Lower leg skin (tissue), 4 donors: ENCODE data around the gene C1QTNF5. TPM values are rescaled to one million over a fixed set of nuclear protein-coding genes. Genes with fewer than 3 reads are reported as not detected.

ENCODE experiments used
- DNase-seq, 2 donors: peaks; one replicate each; pipeline ENCODE4 v3.0.0-alpha.2; 2019; ENCODE audit warnings: low spot score in 2 of 2
- H3K4me3 ChIP-seq: fragments of 200-600 bp; sonication (generic); 2 replicates; pipeline ENCODE4 v1.5.1; 2017; ENCODE audit warnings: mild to moderate bottlenecking, low read depth; ENCODE audit not compliant: poor library complexity, severe bottlenecking
- CTCF ChIP-seq, 3 donors: fragments of 450-650 bp; IDR thresholded peaks; one replicate each; pipeline ENCODE4 v1.5.1; 2016; ENCODE audit warnings: antibody characterized with exemption in 3 of 3, mild to moderate bottlenecking in 3 of 3, moderate library complexity in 2 of 3
- POLR2A ChIP-seq, 2 donors: fragments of 450-650 bp; IDR thresholded peaks; one replicate each; pipeline ENCODE4 v1.6.1; 2016 to 2017; ENCODE audit warnings: antibody characterized with exemption in 2 of 2, mild to moderate bottlenecking in 1 of 2, moderate library complexity in 1 of 2
- WGBS, 2 donors: methylation state at CpG; one replicate each; pipeline ENCODE4 v1.1.5; 2018; 5-methylcytosine and 5-hydroxymethylcytosine counted together
- intact Hi-C: fragments of 100-400 bp; cut with DNase I; formaldehyde crosslinking; loops from one replicate; pipeline ENCODE4 v1.15.0; 2023; ENCODE audit warnings: low total_unique reads
- total RNA-seq, 4 donors: library from RNA; depleted of rRNA; stranded (reverse); fragments of >200 nt; gene quantifications; one replicate each; pipeline ENCODE4 v1.1.0, GENCODE V29; 2016

C1QTNF5 gene
- total RNA-seq, 4 donors from 2014 or later, result 4.2 to 14.3 (median 8.6) TPM

GRCh38 chr11:119329320-119329719 is 11.4 kb downstream of the C1QTNF5 start:
- TF ChIP-seq CTCF (IDR thresholded peaks at IDR 0.05) (no peak), POLR2A (IDR thresholded peaks at IDR 0.05) (no peak)
- 62 to 67% methylated on average over 2 of the region's 2 CpGs for WGBS, 2 donors
- no peak for DNase-seq
- intact Hi-C loops, result loop anchor here (10.0 kb wide), 1 partner anchor 125 kb away; the partner anchor contains the start of gene CBL
- no peak overlapping the region for H3K4me3 ChIP-seq

GRCh38 chr11:119324189-119324588 is 16.5 kb downstream of the C1QTNF5 start:
- no peak for DNase-seq
- intact Hi-C loops, result loop anchor here (5.0 to 10.0 kb wide), 2 partner anchors 119 to 362 kb away; partner anchors contain the start of gene CBL
- TF ChIP-seq POLR2A (IDR thresholded peaks at IDR 0.05) (no peak), CTCF (IDR thresholded peaks at IDR 0.05) (no peak)
- no peak overlapping the region for H3K4me3 ChIP-seq
- WGBS, 2 donors, result 71% methylated on average over 4 of the region's 4 CpGs

- no peak overlapping the region for H3K4me3 ChIP-seq
- intact Hi-C loops, result loop anchor here (5.0 to 10.0 kb wide), 2 partner anchors 119 to 361 kb away; partner anchors contain the start of gene CBL
- DNase-seq, result peak in 1 of 2 donors; percentile 94
- 19 to 22% methylated on average over 8 of the region's 8 CpGs for WGBS, 2 donors
- TF ChIP-seq CTCF (IDR thresholded peaks at IDR 0.05), result peak in 1 of 3 donors; percentile 46
- TF ChIP-seq POLR2A (IDR thresholded peaks at IDR 0.05), result no peak
Observed at GRCh38 chr11:119323532-119324033, 17.1 kb downstream of the C1QTNF5 start.

GRCh38 chr11:119322921-119323531 is 17.7 kb downstream of the C1QTNF5 start:
- H3K4me3 ChIP-seq, result no peak overlapping the region
- TF ChIP-seq POLR2A (IDR thresholded peaks at IDR 0.05), result no peak
- no peak for TF ChIP-seq CTCF (IDR thresholded peaks at IDR 0.05)
- 89 to 91% methylated on average over 20 of the region's 20 CpGs for WGBS, 2 donors
- peak in 1 of 2 donors; percentile 75 for DNase-seq
- intact Hi-C loops, result loop anchor here (5.0 to 10.0 kb wide), 2 partner anchors 118 to 361 kb away; partner anchors contain the start of gene CBL

GRCh38 chr11:119322360-119322739 is 18.3 kb downstream of the C1QTNF5 start:
- H3K4me3 ChIP-seq, result no peak overlapping the region
- no peak for DNase-seq
- intact Hi-C loops, result loop anchor here (5.0 to 10.0 kb wide), 2 partner anchors 118 to 360 kb away; partner anchors contain the start of gene CBL
- WGBS, 2 donors, result 59% methylated on average over 6 of the region's 6 CpGs
- no peak for TF ChIP-seq POLR2A (IDR thresholded peaks at IDR 0.05)
- no peak for TF ChIP-seq CTCF (IDR thresholded peaks at IDR 0.05)
